Progenitor cell of endocrine pancreas (in vitro differentiated cells): ENCODE results near the gene AOPEP. TPM values are rescaled to one million over a fixed set of nuclear protein-coding genes. Genes with fewer than 3 reads are reported as not detected.

ENCODE experiments used
- DNase-seq: peaks from one replicate; pipeline ENCODE4 v3.0.0; 2021; ENCODE audit warnings: low spot score; ENCODE audit not compliant: unreplicated experiment
- H3K27ac Mint-ChIP-seq: 2 replicates; pipeline ENCODE4 v1.8.0; 2021; ENCODE audit warnings: mild to moderate bottlenecking, moderate library complexity, mixed read lengths
- H3K27me3 Mint-ChIP-seq: 2 replicates; pipeline ENCODE4 v1.8.0; 2021; ENCODE audit warnings: mixed read lengths
- H3K36me3 Mint-ChIP-seq: 2 replicates; pipeline ENCODE4 v1.8.0; 2022; ENCODE audit warnings: mixed read lengths; ENCODE audit not compliant: insufficient read depth
- H3K4me1 Mint-ChIP-seq: 2 replicates; pipeline ENCODE4 v1.8.0; 2021; ENCODE audit warnings: low read depth, mixed read lengths
- H3K4me3 Mint-ChIP-seq: 2 replicates; pipeline ENCODE4 v1.8.0; 2021; ENCODE audit warnings: low read depth, mild to moderate bottlenecking, moderate library complexity, mixed read lengths
- H3K9me3 Mint-ChIP-seq: 2 replicates; pipeline ENCODE4 v1.8.0; 2021; ENCODE audit warnings: low read depth, mixed read lengths
- total RNA-seq: library from RNA; stranded (reverse); gene quantifications from 2 replicates; pipeline ENCODE4 v1.2.1, GENCODE V29; 2021
- TF ChIP-seq, protein P1 (sequence below): fragments of 200-600 bp; sonication (generic); IDR thresholded peaks from one replicate; pipeline ENCODE4 v1.5.0; 2021; ENCODE audit warnings: antibody characterized with exemption, mild to moderate bottlenecking; ENCODE audit not compliant: unreplicated experiment

Gene AOPEP
- total RNA-seq, 1 donor from 2014 or later, result 58.2 TPM

DNA sequence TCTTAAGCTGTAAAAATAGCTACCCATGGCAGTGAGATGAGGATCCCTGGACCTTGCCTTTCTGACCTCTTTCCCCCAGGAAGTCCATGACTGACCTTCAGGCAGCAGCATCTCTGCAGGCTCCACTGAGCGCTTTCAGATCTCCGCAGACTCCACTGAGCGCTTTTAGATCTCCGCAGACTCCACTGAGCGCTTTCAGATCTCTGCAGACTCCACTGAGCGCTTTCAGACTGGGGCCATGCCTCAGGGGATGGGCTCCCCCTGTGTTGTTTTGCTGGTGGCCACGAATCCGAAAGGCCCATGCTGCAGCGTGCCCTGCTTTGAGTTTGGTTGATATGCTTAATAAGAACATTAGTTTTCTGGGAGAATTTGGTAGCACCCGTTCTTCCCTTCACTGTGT lies 336.8 kb downstream of the AOPEP start:
- H3K27ac Mint-ChIP-seq, result peak overlapping the region; percentile 77
- peaks cover 24% of the 10 kb centered on the region for H3K36me3 Mint-ChIP-seq
- H3K9me3 Mint-ChIP-seq, result no peaks in the 10 kb centered on the region

DNA sequence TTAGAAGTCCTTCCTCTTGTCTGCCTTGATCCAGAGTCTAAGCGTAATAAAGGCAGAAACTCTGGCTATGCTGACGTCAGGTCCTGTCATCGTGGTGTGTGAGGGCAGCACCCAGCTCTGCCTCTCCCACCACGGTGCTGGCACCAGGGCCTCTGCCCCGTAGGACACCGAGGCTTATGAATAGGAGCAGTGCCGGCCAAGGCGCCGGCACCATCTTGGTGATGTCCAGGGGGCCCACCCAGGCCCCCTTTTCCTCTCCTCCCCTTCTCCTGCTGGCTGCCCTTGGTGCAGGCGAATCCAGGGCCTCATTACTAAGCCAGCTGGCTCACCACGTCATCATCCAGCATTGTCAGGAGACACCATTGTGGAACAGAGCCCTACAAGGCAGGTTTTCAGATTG lies 338.7 kb downstream of the AOPEP start:
- TF ChIP-seq, protein P1, sequence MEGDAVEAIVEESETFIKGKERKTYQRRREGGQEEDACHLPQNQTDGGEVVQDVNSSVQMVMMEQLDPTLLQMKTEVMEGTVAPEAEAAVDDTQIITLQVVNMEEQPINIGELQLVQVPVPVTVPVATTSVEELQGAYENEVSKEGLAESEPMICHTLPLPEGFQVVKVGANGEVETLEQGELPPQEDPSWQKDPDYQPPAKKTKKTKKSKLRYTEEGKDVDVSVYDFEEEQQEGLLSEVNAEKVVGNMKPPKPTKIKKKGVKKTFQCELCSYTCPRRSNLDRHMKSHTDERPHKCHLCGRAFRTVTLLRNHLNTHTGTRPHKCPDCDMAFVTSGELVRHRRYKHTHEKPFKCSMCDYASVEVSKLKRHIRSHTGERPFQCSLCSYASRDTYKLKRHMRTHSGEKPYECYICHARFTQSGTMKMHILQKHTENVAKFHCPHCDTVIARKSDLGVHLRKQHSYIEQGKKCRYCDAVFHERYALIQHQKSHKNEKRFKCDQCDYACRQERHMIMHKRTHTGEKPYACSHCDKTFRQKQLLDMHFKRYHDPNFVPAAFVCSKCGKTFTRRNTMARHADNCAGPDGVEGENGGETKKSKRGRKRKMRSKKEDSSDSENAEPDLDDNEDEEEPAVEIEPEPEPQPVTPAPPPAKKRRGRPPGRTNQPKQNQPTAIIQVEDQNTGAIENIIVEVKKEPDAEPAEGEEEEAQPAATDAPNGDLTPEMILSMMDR, result no peak
- no peak overlapping the region for H3K4me3 Mint-ChIP-seq
- H3K4me1 Mint-ChIP-seq, result peaks cover 20% of the 10 kb centered on the region
- peaks cover 25% of the 10 kb centered on the region for H3K36me3 Mint-ChIP-seq
- H3K27me3 Mint-ChIP-seq, result no peaks in the 10 kb centered on the region
- DNase-seq, result no peak
- no peak overlapping the region for H3K27ac Mint-ChIP-seq
- H3K9me3 Mint-ChIP-seq, result no peaks in the 10 kb centered on the region

More for the DNA sequence above, 336.8 kb downstream of the AOPEP start:
- TF ChIP-seq, protein P1, result no peak
- no peak overlapping the region for H3K4me3 Mint-ChIP-seq
- no peaks in the 10 kb centered on the region for H3K27me3 Mint-ChIP-seq
- no peak for DNase-seq
- H3K4me1 Mint-ChIP-seq, result peaks cover 28% of the 10 kb centered on the region

DNA sequence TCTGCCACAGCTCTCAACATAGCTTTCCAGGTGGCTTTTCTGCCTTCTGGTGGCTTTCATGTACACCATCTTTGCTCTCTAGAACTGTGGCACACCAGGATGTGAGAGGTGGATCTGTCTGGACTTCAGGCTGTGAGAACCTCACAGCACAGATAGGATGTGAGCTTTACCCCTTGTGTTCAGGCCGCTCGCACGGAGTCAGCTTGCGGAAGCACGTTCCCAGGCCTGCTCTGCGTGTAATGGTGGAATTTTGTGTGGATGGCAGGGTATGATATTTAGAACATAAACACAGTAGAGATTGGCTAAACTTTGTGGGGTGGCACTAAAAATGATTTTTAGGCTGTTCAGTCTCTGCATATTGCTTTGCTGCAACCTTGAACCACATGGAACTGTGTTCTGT lies 340.6 kb downstream of the AOPEP start:
- Mint-ChIP-seq H3K27ac (no peak overlapping the region), H3K36me3 (peaks cover 20% of the 10 kb centered on the region), H3K4me3 (no peak overlapping the region), H3K4me1 (peaks cover 20% of the 10 kb centered on the region), H3K9me3 (no peaks in the 10 kb centered on the region), H3K27me3 (no peaks in the 10 kb centered on the region)
- TF ChIP-seq, protein P1, result no peak
- DNase-seq, result no peak

DNA sequence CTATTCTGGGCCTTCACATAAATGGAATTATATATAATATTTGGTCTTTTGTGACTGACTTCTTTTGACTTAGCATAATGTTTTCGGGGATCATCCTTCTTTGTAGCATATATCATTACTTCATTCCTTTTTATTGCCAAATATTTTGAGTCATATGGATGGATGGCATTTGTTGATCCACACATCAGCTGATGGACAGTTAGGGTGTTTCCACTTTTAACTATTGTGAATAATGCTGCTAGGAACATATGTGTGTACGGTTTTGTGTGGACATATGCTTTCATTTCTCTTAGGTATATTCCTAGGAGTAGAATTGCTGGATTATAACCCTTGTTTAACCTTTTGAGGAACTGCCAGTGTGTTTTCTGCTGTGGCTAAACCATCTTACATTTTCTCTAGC lies 341.4 kb downstream of the AOPEP start:
- TF ChIP-seq, protein P1, result no peak
- Mint-ChIP-seq H3K4me1 (peaks cover 20% of the 10 kb centered on the region), H3K9me3 (no peaks in the 10 kb centered on the region), H3K4me3 (no peak overlapping the region), H3K27me3 (no peaks in the 10 kb centered on the region), H3K36me3 (peaks cover 18% of the 10 kb centered on the region), H3K27ac (no peak overlapping the region)
- no peak for DNase-seq

DNA sequence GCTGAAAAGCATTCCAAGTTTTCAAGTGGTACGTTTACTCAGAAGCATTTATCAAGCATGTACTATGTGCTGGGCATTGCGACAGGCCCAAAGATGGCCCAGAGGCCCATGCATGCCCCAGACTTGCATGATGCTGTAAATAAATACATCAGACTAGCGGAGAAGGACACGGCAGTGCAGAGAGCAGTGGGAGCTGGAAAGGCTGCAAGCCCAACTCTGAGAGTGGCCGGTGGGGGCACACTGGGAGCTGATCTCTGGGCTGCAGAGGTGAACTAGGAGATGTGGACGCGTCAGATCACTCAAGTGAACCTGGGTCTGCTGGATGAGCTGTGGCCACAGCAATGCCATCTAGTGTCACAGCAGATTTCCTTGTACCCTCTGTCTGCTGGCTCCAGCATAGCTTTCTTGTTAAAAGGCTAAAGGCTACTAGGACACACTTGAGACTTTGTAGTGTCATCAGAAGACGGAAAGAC lies 344.1 kb downstream of the AOPEP start:
- peak overlapping the region; percentile 75 for H3K27ac Mint-ChIP-seq
- H3K36me3 Mint-ChIP-seq, result peaks cover 8% of the 10 kb centered on the region
- TF ChIP-seq, protein P1, result no peak
- no peaks in the 10 kb centered on the region for H3K9me3 Mint-ChIP-seq
- H3K4me1 Mint-ChIP-seq, result peaks cover 10% of the 10 kb centered on the region
- no peak for DNase-seq
- H3K4me3 Mint-ChIP-seq, result no peak overlapping the region
- no peaks in the 10 kb centered on the region for H3K27me3 Mint-ChIP-seq
